HepG2 (cell line): ENCODE results near the gene SMG7. TPM values are rescaled to one million over a fixed set of nuclear protein-coding genes. Genes with fewer than 3 reads are reported as not detected.
A peak's percentile ranks its signal among the peaks of the same experiment; 100 is the strongest.

ENCODE experiments used
- ATF3 ChIP-seq: sonication (generic); formaldehyde crosslinking; IDR thresholded peaks from 2 replicates; pipeline ENCODE4 v1.4.0; 2020; ENCODE audit warnings: missing genetic modification reagents
- CBX2 ChIP-seq, 2 experiments: fragments of 200-600 bp in 1 of 2; sonication (generic); formaldehyde crosslinking in 1 of 2; IDR thresholded peaks; 2 replicates each; pipeline versions ENCODE4 v1.7.0 to v1.8.1; 2018 to 2022; ENCODE audit warnings: low read depth in 2 of 2, low read length in 1 of 2, mild to moderate bottlenecking in 1 of 2, missing genetic modification reagents in 1 of 2
- DMAP1 ChIP-seq: IDR thresholded peaks from 2 replicates; pipeline ENCODE4 v1.6.1; 2016
- HOXA3 ChIP-seq: sonication (generic); formaldehyde crosslinking; IDR thresholded peaks from 2 replicates; pipeline ENCODE4 v1.5.0; 2020; ENCODE audit warnings: missing genetic modification reagents
- IRF2 ChIP-seq: IDR thresholded peaks from 2 replicates; pipeline ENCODE4 v1.6.1; 2018; ENCODE audit warnings: missing genetic modification reagents, missing compliant biosample characterization
- KDM4B ChIP-seq: sonication (generic); formaldehyde crosslinking; IDR thresholded peaks from 2 replicates; pipeline ENCODE4 v1.4.0; 2020; ENCODE audit warnings: missing genetic modification reagents
- KMT2A ChIP-seq: sonication (generic); formaldehyde crosslinking; IDR thresholded peaks from 2 replicates; pipeline ENCODE4 v1.4.0; 2020; ENCODE audit warnings: missing genetic modification reagents
- MTA1 ChIP-seq: sonication (generic); formaldehyde crosslinking; IDR thresholded peaks from 2 replicates; pipeline ENCODE4 v1.4.0; 2020; ENCODE audit warnings: missing genetic modification reagents, mild to moderate bottlenecking, borderline replicate concordance
- PLRG1 ChIP-seq: fragments of 450-650 bp; conservative IDR thresholded peaks from 2 replicates; pipeline ENCODE4 v1.6.1; 2016
- POGK ChIP-seq: sonication (generic); formaldehyde crosslinking; conservative IDR thresholded peaks from 2 replicates; pipeline ENCODE4 v1.8.0; 2022; ENCODE audit warnings: mild to moderate bottlenecking, moderate library complexity, missing genetic modification reagents
- REXO4 ChIP-seq: sonication (generic); formaldehyde crosslinking; IDR thresholded peaks from 2 replicates; pipeline ENCODE4 v1.8.0; 2022; ENCODE audit warnings: missing genetic modification reagents, mild to moderate bottlenecking, borderline replicate concordance
- RFXANK ChIP-seq: IDR thresholded peaks from 2 replicates; pipeline ENCODE4 v1.6.1; 2016
- SIN3A ChIP-seq: IDR thresholded peaks from 2 replicates; pipeline ENCODE4 v1.6.1; 2011; ENCODE audit warnings: low read depth, mild to moderate bottlenecking, control low read depth, low read length, borderline replicate concordance
- SMAD9 ChIP-seq: sonication (generic); formaldehyde crosslinking; IDR thresholded peaks from 2 replicates; pipeline ENCODE4 v1.5.1; 2020; ENCODE audit warnings: mild to moderate bottlenecking, missing genetic modification reagents
- SOX6 ChIP-seq, 2 experiments: fragments of 450-650 bp in 1 of 2; sonication (generic) in 1 of 2; formaldehyde crosslinking in 1 of 2; IDR thresholded peaks; 2 replicates each; pipeline versions ENCODE4 v1.4.0 to v1.6.1; 2017 to 2020; ENCODE audit warnings: antibody characterized with exemption in 1 of 2, mild to moderate bottlenecking in 1 of 2, missing genetic modification reagents in 1 of 2
- TEAD2 ChIP-seq: sonication (generic); formaldehyde crosslinking; IDR thresholded peaks from 2 replicates; pipeline ENCODE4 v1.9.0; 2021; ENCODE audit warnings: missing genetic modification reagents
- YY1 ChIP-seq: IDR thresholded peaks from 2 replicates; pipeline ENCODE4 v1.6.1; 2011; ENCODE audit warnings: low read length, low read depth, moderate library complexity, mild to moderate bottlenecking; ENCODE audit not compliant: insufficient read depth, insufficient replicate concordance
- ZNF274 ChIP-seq: sonication (generic); formaldehyde crosslinking; IDR thresholded peaks from 2 replicates; pipeline ENCODE4 v1.5.1; 2020; ENCODE audit warnings: mild to moderate bottlenecking, missing genetic modification reagents
- ZNF275 ChIP-seq: sonication (generic); formaldehyde crosslinking; IDR thresholded peaks from 2 replicates; pipeline ENCODE4 v1.8.0; 2022; ENCODE audit warnings: missing genetic modification reagents, mild to moderate bottlenecking, inconsistent platforms, borderline replicate concordance
- ZNF558 ChIP-seq: sonication (generic); formaldehyde crosslinking; IDR thresholded peaks from 2 replicates; pipeline ENCODE4 v1.9.0; 2022; ENCODE audit warnings: mild to moderate bottlenecking, missing genetic modification reagents, borderline replicate concordance
- ZNF605 ChIP-seq: sonication (generic); formaldehyde crosslinking; IDR thresholded peaks from 2 replicates; pipeline ENCODE4 v1.8.0; 2022; ENCODE audit warnings: mild to moderate bottlenecking, missing genetic modification reagents
- ZNF674 ChIP-seq: sonication (generic); formaldehyde crosslinking; IDR thresholded peaks from 2 replicates; pipeline ENCODE4 v1.5.0; 2020; ENCODE audit warnings: low read depth, mild to moderate bottlenecking, missing genetic modification reagents
- polyA plus RNA-seq, 8 experiments: library from polyadenylated mRNA; depleted of rRNA in 3 of 8; stranded (reverse) in 7 of 8; unstranded in 1 of 8; fragments of >200 nt; fragmentation: Illumina TruSeq in 4 of 8; extraction: Trizol in 4 of 8; gene quantifications; 2 replicates each; pipeline versions ENCODE4 v1.2.1 to v1.2.3, GENCODE V29; 2011 to 2016; ENCODE audit warnings: low read depth in 4 of 8, missing spikeins in 1 of 8, mixed read lengths in 1 of 8; ENCODE audit not compliant: insufficient read depth in 1 of 8
- total RNA-seq, 5 experiments: library from RNA; depleted of rRNA; stranded (reverse); fragments of >200 nt; fragmentation: Illumina TruSeq; extraction: Trizol; gene quantifications; 2 replicates each; pipeline ENCODE4 v1.2.3, GENCODE V29; 2016; ENCODE audit warnings: low read depth in 1 of 5
- TF ChIP-seq, protein P1 (sequence below): sonication (generic); formaldehyde crosslinking; IDR thresholded peaks from 2 replicates; pipeline ENCODE4 v1.8.0; 2022; ENCODE audit warnings: mild to moderate bottlenecking, missing genetic modification reagents; ENCODE audit not compliant: insufficient replicate concordance
- TF ChIP-seq, protein P2 (sequence below): sonication (generic); formaldehyde crosslinking; IDR thresholded peaks from 2 replicates; pipeline ENCODE4 v1.8.1; 2023; ENCODE audit warnings: mild to moderate bottlenecking, moderate library complexity, missing genetic modification reagents

The SMG7 gene
- total and polyA plus RNA-seq, 2 of the 13 experiments (the other 11 are each of a cell fraction or from before 2014, with no cell fraction given) = 14.9 to 27.9 TPM

- no peak for TF ChIP-seq ZNF558 (CRISPR knock-in tag)
- TF ChIP-seq, protein P1, sequence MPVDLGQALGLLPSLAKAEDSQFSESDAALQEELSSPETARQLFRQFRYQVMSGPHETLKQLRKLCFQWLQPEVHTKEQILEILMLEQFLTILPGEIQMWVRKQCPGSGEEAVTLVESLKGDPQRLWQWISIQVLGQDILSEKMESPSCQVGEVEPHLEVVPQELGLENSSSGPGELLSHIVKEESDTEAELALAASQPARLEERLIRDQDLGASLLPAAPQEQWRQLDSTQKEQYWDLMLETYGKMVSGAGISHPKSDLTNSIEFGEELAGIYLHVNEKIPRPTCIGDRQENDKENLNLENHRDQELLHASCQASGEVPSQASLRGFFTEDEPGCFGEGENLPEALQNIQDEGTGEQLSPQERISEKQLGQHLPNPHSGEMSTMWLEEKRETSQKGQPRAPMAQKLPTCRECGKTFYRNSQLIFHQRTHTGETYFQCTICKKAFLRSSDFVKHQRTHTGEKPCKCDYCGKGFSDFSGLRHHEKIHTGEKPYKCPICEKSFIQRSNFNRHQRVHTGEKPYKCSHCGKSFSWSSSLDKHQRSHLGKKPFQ (CRISPR knock-in tag) = peak; percentile 91
- peak; percentile 81 for TF ChIP-seq POGK
- TF ChIP-seq SIN3A = peak; percentile 84; the same call in 1 of the 2 replicates
- TF ChIP-seq TEAD2 (CRISPR knock-in tag) = no peak
- peak; percentile 52; the same call in 1 of the 2 replicates for TF ChIP-seq HOXA3
- TF ChIP-seq ZNF274 (CRISPR knock-in tag) = 0 out of 2 replicates have a peak, but pooled peaks have one; percentile 28
- TF ChIP-seq ZNF605 (CRISPR knock-in tag) = peak; percentile 93
- TF ChIP-seq ZNF275 (CRISPR knock-in tag) = no peak
- no peak for TF ChIP-seq ZNF674 (CRISPR knock-in tag)
- no peak for TF ChIP-seq PLRG1
- TF ChIP-seq KDM4B (CRISPR knock-in tag) = no peak
- 0 out of 2 replicates have a peak, but pooled peaks have one; percentile 31 for TF ChIP-seq IRF2 (CRISPR knock-in tag)
- TF ChIP-seq MTA1 (CRISPR knock-in tag) = peak; percentile 31; the same call in 1 of the 2 replicates
- TF ChIP-seq DMAP1 (CRISPR knock-in tag) = peak; percentile 80
- TF ChIP-seq REXO4 = no peak; the same call in 1 of the 2 replicates
- TF ChIP-seq ATF3 (CRISPR knock-in tag) = no peak
- TF ChIP-seq CBX2 (IDR thresholded peaks at IDR 0.05; ENCODE audit: low read depth, low read length) = no peak
- TF ChIP-seq CBX2 (CRISPR knock-in tag; IDR thresholded peaks at IDR 0.05; ENCODE audit: low read depth) = no peak
- TF ChIP-seq, protein P2, sequence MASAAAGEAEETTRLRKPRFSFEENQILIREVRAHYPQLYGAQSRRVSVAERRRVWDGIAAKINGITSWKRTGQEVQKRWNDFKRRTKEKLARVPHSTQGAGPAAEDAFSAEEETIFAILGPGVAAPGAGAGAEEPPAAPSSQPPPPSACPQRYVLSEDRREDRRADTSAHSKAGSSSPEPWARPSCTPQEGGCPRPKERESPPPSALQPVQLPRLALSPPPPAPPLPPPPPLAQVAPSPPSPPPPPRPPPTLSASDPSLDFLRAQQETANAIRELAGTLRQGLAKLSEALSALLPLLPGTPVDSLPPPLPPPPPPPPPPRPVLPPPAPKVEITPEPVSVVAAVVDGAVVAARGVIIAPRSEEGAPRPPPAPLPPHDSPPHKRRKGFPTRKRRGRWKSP (CRISPR knock-in tag) = peak; percentile 52
- peak; percentile 58 for TF ChIP-seq YY1
- TF ChIP-seq SMAD9 (CRISPR knock-in tag) = peak; percentile 82; the same call in 1 of the 2 replicates
- no peak for TF ChIP-seq RFXANK (CRISPR knock-in tag)
- no peak for TF ChIP-seq SOX6 (IDR thresholded peaks at IDR 0.05)
- TF ChIP-seq SOX6 (CRISPR knock-in tag; IDR thresholded peaks at IDR 0.05) = no peak
- TF ChIP-seq KMT2A (CRISPR knock-in tag) = no peak
Observed at GRCh38 chr1:183470961-183471742, 1.1 kb upstream of the SMG7 start (continued).
